Astrocyte of the spinal cord (primary cell): ENCODE data around the gene DDX23.

Source experiments
- DNase-seq: peaks from one replicate; pipeline ENCODE4 v3.0.0; 2011; ENCODE audit warnings: low read depth, low spot score
- H3K4me3 ChIP-seq: 2 replicates; pipeline ENCODE4 v1.5.1; 2011; ENCODE audit warnings: low read depth, mild to moderate bottlenecking, low read length, moderate library complexity
- CTCF ChIP-seq: IDR thresholded peaks from 2 replicates; pipeline ENCODE4 v1.5.1; 2012; ENCODE audit warnings: low read depth, mild to moderate bottlenecking, low read length, inconsistent platforms
- in situ Hi-C: cut with HindIII; loops from 2 replicates; pipeline ENCODE4 v1.10.0; 2017; ENCODE audit warnings: low sequenced_read_pairs

The DDX23 gene

GRCh38 chr12:48851883-48852733, at the start of gene DDX23:
DDX23 (minus strand) TSS chr12:48852163; CDS start chr12:48845782, 6,381 bp downstream.
- in situ Hi-C loops: no loop called here
- TF ChIP-seq CTCF: no peak
- DNase-seq: peak; percentile 98
- H3K4me3 ChIP-seq: peak within 1 kb of the TSS; percentile 99

- in situ Hi-C loops: no loop called here
- H3K4me3 ChIP-seq: no peak overlapping the region
- TF ChIP-seq CTCF: no peak
- DNase-seq: no peak
Measured at GRCh38 chr12:48901278-48901677, 49.3 kb upstream of the DDX23 start.

- no peak for TF ChIP-seq CTCF
- in situ Hi-C loops: no loop called here
- no peak overlapping the region for H3K4me3 ChIP-seq
- no peak for DNase-seq
Measured at GRCh38 chr12:48899651-48900050, 47.7 kb upstream of the DDX23 start.

GRCh38 chr12:48894271-48894670, 42.3 kb upstream of the DDX23 start:
- no peak for TF ChIP-seq CTCF
- DNase-seq: no peak
- no peak overlapping the region for H3K4me3 ChIP-seq
- in situ Hi-C loops: no loop called here

GRCh38 chr12:48890657-48891418, 38.9 kb upstream of the DDX23 start:
- peak; percentile 64 for DNase-seq
- TF ChIP-seq CTCF: peak; percentile 95
- in situ Hi-C loops: no loop called here
- H3K4me3 ChIP-seq: peak overlapping the region; percentile 16

GRCh38 chr12:48889679-48890078, 37.7 kb upstream of the DDX23 start:
- in situ Hi-C loops: no loop called here
- H3K4me3 ChIP-seq: no peak overlapping the region
- no peak for TF ChIP-seq CTCF
- DNase-seq: no peak
